ENCODE data around the gene MS4A4E.

DNA sequence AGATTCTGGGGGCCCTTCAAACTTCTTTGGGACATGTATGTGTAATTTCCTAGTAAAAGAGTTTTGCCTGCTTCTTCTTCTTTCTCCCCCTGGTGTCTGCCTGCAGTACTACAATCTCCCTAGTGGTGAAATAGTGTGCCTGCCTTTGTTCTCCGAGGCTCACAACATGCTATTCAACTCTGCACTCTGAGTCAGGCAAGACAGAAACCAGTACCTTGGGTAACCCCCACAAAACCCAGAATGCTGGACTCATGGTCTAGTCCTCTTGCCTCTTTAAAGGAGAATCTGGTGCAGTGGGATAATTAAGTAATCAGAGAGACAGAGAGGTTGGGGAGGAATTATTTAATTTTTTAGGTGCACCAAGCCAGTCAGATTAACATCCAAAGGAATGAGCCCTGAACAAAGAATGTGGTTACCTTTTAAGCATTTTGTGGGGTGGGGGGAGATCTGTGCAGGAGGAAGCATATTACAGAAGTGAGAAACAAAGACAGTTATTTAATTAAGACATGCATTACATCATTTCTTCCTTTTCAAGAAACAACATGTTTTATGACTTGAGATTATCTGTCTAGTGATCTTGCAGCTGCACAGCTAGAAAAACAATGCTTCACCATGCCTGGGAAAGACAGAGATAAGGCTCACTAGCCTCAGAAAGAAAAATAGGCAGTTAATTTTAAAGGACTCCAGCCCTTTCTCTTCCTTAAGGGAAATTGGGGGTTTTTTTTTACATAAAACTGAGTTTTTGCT, 49.1 kb downstream of the MS4A4E start:
- no peak for TF ChIP-seq SP1 (CRISPR knock-in tag; conservative IDR thresholded peaks at IDR 0.05)
- TF ChIP-seq NR1H2 (CRISPR knock-in tag; IDR thresholded peaks at IDR 0.05), result no peak
- TF ChIP-seq, protein P1, sequence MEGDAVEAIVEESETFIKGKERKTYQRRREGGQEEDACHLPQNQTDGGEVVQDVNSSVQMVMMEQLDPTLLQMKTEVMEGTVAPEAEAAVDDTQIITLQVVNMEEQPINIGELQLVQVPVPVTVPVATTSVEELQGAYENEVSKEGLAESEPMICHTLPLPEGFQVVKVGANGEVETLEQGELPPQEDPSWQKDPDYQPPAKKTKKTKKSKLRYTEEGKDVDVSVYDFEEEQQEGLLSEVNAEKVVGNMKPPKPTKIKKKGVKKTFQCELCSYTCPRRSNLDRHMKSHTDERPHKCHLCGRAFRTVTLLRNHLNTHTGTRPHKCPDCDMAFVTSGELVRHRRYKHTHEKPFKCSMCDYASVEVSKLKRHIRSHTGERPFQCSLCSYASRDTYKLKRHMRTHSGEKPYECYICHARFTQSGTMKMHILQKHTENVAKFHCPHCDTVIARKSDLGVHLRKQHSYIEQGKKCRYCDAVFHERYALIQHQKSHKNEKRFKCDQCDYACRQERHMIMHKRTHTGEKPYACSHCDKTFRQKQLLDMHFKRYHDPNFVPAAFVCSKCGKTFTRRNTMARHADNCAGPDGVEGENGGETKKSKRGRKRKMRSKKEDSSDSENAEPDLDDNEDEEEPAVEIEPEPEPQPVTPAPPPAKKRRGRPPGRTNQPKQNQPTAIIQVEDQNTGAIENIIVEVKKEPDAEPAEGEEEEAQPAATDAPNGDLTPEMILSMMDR (IDR thresholded peaks at IDR 0.05), result peak; percentile 73
- TF ChIP-seq NFE2L1 (CRISPR knock-in tag; IDR thresholded peaks at IDR 0.05), result no peak
- TF ChIP-seq ESRRA (CRISPR knock-in tag; IDR thresholded peaks at IDR 0.05; ENCODE audit: borderline replicate concordance), result no peak
- no peak for TF ChIP-seq NR3C1 (CRISPR knock-in tag; conservative IDR thresholded peaks at IDR 0.05; ENCODE audit: low read depth)
